ENCODE data around the gene MSANTD2. TPM values are rescaled to one million over a fixed set of nuclear protein-coding genes. Genes with fewer than 3 reads are reported as not detected.

Gene MSANTD2
- total and polyA plus RNA-seq, 2 donors (not counting 1 experiment from before 2014, with no cell fraction given): 11.1 to 26.8 TPM

DNA sequence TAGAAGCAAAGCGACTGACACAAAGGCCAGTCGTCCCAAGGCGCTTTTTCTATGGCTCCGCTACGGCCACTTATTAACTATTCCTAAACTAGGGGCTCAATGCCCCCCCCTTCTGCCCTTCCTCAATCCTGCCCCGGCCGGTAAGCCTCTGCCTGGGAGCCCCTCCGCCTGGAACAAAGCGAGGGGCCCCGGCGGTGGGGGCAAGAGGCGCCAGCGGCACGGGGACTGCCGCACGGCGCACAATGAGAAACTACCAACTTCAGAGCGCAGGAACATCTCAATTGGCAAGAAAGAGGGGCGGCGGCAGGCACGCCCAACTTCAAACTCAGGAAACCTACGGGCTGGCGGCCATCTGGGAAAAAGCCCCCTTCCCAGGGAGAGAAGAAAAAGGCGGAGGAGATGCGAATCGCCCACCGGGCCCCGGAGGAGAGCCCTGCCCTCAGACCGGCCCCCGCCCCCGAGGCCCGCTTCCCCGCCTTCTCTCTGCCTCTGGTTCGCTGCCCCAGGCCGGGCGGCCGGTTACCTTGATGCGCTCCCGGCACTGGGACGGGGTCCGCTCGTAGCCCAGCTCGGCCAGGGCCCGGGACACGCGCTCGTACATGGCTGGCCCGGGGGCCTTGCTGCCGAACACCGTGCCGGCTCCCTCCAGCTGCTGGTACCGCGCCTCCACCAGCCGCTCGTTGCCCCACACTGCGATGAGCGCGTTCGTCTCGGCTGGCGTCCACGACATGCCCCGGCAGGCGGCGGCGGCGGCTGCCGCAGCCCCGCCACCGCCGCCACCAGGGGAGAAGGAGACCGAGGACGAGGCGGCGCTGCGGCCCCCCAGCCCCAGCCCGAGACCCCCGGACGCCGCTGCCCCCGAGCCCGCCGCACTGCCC is 619 bp downstream of the MSANTD2 start:
- TF ChIP-seq EZH2 (IDR thresholded peaks at IDR 0.05; ENCODE audit: borderline replicate concordance, insufficient read depth, low read depth, low read length, poor library complexity, severe bottlenecking): no peak
- TF ChIP-seq, protein P1, sequence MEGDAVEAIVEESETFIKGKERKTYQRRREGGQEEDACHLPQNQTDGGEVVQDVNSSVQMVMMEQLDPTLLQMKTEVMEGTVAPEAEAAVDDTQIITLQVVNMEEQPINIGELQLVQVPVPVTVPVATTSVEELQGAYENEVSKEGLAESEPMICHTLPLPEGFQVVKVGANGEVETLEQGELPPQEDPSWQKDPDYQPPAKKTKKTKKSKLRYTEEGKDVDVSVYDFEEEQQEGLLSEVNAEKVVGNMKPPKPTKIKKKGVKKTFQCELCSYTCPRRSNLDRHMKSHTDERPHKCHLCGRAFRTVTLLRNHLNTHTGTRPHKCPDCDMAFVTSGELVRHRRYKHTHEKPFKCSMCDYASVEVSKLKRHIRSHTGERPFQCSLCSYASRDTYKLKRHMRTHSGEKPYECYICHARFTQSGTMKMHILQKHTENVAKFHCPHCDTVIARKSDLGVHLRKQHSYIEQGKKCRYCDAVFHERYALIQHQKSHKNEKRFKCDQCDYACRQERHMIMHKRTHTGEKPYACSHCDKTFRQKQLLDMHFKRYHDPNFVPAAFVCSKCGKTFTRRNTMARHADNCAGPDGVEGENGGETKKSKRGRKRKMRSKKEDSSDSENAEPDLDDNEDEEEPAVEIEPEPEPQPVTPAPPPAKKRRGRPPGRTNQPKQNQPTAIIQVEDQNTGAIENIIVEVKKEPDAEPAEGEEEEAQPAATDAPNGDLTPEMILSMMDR (IDR thresholded peaks at IDR 0.05): peak; percentile 6
- Histone ChIP-seq H3K4me2 (replicated peaks; ENCODE audit: low read depth, low read length, poor library complexity, severe bottlenecking) (peak overlapping the region; percentile 93), H4K20me1 (ENCODE audit: control insufficient read depth, insufficient read depth, low read length, poor library complexity, severe bottlenecking) (peaks cover 9% of the 10 kb centered on the region), H3K9ac (ENCODE audit: low read length) (peak overlapping the region; percentile 97), H3K27me3 (replicated peaks in 1 of 4; ENCODE audit: control extremely low read depth in 1 of 4, control insufficient read depth in 3 of 4, insufficient read depth in 4 of 4, low read length in 3 of 4) (no peaks in the 10 kb centered on the region), H3K4me3 (ENCODE audit: control extremely low read depth in 1 of 5, extremely low read depth in 1 of 5, insufficient read depth in 1 of 5, low read depth in 2 of 5, low read length in 4 of 5) (peak overlapping the region; percentile 34 to 95 (median 91)), H3K27ac (ENCODE audit: low read length in 2 of 2) (peak overlapping the region; percentile 96 to 99), H2AFZ (ENCODE audit: insufficient read depth, low read depth, low read length, poor library complexity, severe bottlenecking) (peak overlapping the region; percentile 99), H3K4me1 (ENCODE audit: control insufficient read depth in 2 of 2, insufficient read depth in 2 of 2, low read length in 2 of 2) (peaks cover 15 to 17% of the 10 kb centered on the region in 2 donors), H3K79me2 (ENCODE audit: control insufficient read depth, insufficient read depth, low read length) (peaks cover 48% of the 10 kb centered on the region), H3K9me3 (ENCODE audit: control extremely low read depth in 1 of 3, control insufficient read depth in 2 of 3, insufficient read depth in 1 of 3, low read length in 2 of 3) (no peaks in the 10 kb centered on the region), H3K36me3 (replicated peaks in 1 of 2; ENCODE audit: control extremely low read depth in 1 of 2, control insufficient read depth in 1 of 2, extremely low read depth in 1 of 2, insufficient read depth in 2 of 2, low read length in 1 of 2) (no peaks in the 10 kb centered on the region)
- intact Hi-C loops (cut with micrococcal nuclease): loop anchor here (1.0 to 5.0 kb wide), 10 partner anchors 36 to 1089 kb away; partner anchors contain the start of genes NRGN, ROBO3, SIAE and SPA17
- Mint-ChIP-seq H3K27ac (peak overlapping the region; percentile 93), H3K4me1 (peaks cover 22% of the 10 kb centered on the region), H3K9me3 (ENCODE audit: insufficient read depth) (no peaks in the 10 kb centered on the region), H3K4me3 (peak overlapping the region; percentile 94), H3K27me3 (no peaks in the 10 kb centered on the region)
- CTCF ChIA-PET: interaction anchor here (1.0 to 12.5 kb wide), 12 partner anchors 10 to 155 kb away, joined by 3 to 177 read pairs (median 10); partner anchors contain the start of genes ESAM, NRGN, SIAE and SPA17
- DNase-seq: no peak
- peak; percentile 39 for ATAC-seq (ENCODE audit: low read depth)
- POLR2A ChIA-PET: interaction anchor here (0.9 to 1.8 kb wide), 5 partner anchors 39 to 177 kb away, joined by 3 to 8 read pairs (median 4); partner anchors contain the start of genes SIAE, SPA17 and TBRG1
- 1% methylated on average over 83 of the region's 83 CpGs for WGBS (ENCODE audit: insufficient coverage)

Data from B cell (primary cell).